ENCODE data around the gene CGREF1.

- no peak for TF ChIP-seq CTCF (IDR thresholded peaks at IDR 0.05; ENCODE audit: borderline replicate concordance, extremely low read depth, low read length, poor library complexity, severe bottlenecking)
- TF ChIP-seq EZH2 (IDR thresholded peaks at IDR 0.05; ENCODE audit: borderline replicate concordance, low read depth, low read length, severe bottlenecking), result no peak
Measured at GRCh38 chr2:27086724-27087593, 32.0 kb downstream of the CGREF1 start, which contains the start of gene KHK.

Measured in DND-41 (cell line).